Measurements from ENCODE around the gene CLIP3. TPM values are rescaled to one million over a fixed set of nuclear protein-coding genes. Genes with fewer than 3 reads are reported as not detected.
"Not testable (repeated sequence)": the region's sequence is repeated elsewhere in the genome, so short reads cannot be mapped to it uniquely, and the experiment has no call there.

CLIP3 gene
- total RNA-seq = 6.7 and 7.8 TPM in 2 replicates

DNA sequence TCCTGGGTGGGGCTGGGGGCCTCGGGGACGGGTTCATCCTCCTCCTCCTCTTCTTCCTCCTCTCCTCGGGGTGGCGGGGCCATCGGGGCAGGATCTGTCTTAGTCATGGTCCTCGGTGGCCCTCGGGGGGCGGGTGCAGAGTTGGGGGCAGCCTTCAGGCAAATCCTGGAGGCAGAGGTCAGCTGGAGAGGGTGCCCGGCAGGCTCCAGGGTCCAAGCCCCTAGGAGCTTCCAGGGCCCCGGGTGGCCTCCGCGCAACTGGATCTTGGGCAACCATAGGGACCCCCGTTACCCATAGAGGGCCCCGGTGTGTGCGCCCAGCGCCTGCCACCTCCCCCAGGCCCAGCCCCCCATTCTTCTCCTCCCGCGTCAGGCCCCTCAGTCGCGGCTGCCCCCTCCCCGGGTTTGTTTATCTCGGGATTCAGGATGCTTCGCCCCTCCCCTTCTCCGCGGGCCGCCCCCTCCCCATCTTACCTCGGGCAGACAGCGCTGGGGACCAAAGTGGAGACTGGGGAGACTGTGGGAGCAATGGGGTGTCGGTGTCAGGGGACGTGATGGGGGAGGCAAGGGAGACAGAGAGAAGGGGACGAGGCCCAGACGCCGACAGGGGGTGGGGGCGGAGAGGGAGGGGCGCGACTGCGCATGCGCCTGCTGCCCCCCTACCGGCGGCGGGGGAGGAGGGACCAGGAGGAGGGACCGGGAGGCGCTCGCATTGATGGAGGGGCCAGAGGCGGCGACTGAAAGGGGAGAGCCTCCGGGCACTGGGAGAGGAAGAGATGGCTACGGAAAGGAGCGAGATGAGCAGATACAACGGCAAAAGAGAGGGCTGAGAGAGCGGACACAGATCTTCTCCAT lies at the start of gene CLIP3:
Gene CLIP3, minus strand, starts transcription at position 623 of the 854 bp plus-strand sequence. Its CDS starts 516 bp downstream, at position 107.
- DNase-seq = peak; percentile 66

DNA sequence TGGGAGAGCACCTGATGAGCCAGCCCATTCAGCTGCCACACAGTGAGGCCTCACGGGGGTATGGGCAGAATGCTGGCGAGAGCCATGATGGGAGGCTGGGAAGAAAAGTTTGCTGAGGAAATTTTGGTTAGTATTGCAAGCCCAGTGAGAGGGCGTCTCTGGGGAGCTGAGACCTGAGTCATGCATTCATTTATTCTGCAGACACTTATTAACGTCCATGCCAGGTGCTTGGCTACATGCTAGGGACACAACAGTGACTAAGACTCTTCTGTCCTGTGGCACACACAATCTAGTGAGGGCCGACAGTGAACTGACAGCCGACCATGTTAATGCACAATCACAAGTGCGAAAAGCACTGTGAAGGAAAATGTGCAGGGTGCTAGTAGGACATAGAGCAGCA lies 49.2 kb upstream of the CLIP3 start:
- DNase-seq = no peak

DNA sequence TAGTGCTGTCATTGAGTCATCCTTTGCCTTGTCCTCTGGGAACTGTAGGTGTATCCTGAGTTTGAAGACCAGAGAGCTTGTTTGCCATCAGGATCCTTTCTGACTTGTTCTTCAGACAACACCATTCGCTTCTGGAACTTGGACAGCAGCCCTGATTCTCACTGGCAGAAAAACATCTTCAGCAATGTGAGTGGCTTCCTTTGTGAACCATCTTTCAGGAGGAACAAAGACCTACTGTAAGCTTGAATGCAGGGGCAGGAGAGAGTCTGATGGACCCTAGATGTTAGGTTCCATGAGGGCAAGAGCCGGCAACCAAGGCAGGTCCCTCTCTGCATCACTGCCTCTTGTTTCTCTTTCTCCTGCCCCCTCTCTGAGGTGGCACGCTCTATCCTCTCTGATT lies 48.7 kb upstream of the CLIP3 start:
- no peak for DNase-seq

DNA sequence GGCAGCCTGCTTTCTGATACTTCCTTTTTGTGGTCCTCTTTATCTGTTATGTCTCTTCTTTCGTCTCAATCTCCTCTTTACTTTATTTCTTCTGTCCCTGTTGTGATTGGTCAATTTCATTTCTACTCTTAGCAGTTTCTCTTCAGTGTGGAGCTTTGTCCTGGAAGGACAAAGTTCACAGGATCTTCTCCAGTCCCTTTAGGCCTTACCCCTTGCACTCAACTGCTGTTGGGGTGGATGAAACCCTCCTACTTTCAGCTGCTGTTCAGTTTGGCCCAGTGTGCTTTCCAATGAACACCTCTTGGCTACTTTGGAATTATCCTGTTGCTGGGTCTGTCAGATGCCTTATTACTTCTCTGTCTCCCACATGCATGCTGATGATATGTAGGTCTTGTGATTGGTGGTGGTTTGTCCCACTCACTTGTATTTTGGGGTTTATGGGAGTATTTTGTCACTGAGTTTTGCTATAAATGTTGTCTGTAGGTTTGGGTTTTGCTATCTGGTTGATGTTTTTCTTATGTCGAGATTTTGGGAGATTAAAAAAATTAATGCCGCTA lies 46.8 kb upstream of the CLIP3 start:
- DNase-seq = no peak

DNA sequence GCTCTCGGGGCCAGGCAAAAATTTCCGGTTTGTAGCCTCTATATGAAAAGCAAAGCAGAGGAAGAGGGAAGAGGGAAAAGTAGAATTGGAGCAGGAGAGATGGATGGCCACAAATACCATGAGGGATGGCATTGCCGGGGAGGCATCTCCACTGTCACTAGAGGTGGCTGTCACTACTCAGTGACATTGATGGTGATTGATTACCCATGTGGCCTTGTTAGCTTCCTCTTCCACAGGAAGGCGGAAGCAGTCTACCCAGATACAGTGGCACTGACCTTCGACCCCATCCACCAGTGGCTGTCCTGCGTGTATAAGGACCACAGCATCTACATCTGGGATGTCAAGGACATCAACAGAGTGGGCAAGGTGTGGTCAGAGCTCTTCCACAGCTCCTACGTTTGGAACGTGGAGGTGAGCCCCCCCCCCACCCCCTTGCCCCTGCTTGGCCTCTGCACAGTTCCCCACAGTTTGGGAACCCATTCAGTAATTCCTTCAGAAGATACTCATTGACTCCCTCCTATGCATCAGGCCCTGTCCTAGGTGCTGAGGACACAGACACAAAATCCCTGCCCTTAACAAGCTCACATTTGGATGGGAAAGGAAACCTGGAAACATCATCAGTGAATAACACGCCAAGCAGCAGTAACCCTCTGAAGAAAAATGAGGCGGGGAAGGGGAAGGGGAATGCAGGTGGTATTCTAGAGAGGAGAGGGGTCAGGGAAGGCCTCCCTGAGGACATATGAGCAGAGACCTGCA lies 40.6 kb upstream of the CLIP3 start:
- no peak for DNase-seq

- no peak for DNase-seq
These were observed 39.4 kb upstream of the CLIP3 start for GRCh38 chr19:36072081-36072480.

DNA sequence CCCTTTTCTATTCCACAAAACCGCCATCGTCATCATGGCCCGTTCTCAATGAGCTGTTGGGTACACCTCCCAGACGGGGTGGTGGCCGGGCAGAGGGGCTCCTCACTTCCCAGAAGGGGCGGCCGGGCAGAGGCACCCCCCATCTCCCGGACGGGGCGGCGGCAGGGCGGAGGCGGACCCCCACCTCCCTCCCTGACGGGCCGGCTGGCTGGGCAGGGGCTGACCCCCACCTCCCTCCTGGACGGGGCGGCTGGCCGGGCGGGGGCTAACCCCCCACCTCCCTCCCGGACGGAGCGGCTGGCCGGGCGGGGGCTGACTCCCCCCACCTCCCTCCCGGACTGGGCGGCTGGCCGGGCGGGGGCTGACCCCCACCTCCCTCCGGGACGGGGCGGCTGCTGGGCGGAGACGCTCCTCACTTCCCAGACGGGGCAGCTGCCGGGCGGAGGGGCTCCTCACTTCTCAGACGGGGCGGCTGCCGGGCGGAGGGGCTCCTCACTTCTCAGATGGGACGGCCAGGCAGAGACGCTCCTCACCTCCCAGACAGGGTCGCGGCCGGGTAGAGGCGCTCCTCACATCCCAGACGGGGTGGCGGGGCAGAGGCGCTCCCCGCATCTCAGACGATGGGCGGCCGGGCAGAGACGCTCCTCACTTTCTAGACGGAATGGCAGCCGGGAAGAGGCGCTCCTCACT lies 36.3 kb upstream of the CLIP3 start:
- not testable (repeated sequence) for DNase-seq

DNA sequence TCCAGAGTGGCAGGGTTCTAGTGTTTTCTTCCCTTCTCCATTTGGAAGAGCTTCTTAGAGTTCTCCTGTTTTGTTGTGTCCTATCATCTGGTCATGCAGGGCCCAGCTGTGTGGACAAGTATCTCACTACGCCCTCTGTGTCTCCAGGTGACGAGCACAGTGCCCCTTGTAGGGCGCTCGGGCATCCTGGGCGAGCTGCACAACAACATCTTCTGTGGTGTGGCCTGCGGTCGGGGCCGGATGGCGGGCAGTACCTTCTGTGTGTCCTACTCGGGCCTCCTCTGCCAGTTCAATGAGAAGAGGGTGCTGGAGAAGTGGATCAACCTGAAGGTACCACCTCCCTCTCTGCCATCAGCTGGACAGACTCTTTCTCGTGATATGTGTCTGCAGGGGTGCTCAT lies 35.0 kb upstream of the CLIP3 start:
- DNase-seq = no peak

DNA sequence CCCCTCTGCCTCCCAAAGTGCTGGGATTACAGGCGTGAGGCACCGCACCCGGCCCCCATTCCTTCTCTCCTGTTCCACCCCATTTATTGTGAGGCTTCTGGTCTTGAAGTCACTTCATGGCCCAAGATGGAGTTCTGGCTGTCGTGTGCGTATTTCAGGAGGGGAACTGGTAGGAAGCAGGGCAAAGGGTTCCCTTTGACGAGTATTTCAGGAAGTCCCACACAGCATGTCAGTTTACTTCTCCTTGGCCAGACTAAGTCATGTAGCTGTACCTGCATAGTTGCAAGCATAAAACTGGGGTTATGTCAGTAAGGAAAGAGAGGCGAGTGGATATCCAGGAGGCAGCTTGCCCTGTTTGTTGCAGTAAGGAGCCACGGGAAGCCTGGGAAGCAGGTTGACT lies 32.2 kb upstream of the CLIP3 start:
- no peak for DNase-seq

DNA sequence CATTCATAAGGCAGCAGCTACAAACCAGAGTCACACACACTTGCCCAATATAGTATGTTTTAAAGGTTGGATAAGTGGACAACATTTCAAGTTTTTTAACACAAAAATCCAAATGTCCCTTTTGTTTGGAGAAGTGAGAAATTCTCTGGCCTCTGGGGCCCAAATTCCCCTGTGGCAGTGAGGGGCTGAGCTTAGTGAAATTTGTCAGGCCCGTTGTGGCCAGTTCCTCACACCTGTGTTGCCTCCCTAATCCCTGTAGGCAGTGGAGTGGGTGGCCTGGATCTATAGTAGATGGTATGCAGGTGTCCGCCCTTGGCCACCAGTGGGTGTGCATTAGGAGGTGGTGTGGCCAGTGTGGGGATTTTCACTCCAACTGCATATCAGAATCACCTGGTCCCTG lies 28.7 kb upstream of the CLIP3 start:
- no peak for DNase-seq

DNA sequence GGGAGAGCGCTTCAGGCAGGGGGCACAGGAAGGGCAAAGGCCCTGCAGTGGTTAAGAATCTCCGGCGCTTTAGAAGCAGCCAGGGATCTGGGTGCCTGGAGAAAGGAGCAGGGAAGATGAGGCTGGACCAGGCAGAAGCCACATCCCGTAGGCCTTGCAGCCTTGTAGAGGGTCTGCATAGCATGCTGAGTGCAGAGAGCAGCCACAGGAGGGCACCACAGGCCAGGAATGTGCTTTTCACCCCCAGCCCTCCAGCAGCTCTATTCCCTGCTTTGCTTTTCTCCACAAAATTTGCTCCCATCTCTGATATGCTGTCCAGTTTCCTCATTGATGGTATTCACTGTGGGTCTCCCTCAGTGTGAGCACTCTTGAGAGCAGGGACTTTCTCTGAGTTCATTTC lies 27.8 kb upstream of the CLIP3 start:
- DNase-seq = peak; percentile 85

DNA sequence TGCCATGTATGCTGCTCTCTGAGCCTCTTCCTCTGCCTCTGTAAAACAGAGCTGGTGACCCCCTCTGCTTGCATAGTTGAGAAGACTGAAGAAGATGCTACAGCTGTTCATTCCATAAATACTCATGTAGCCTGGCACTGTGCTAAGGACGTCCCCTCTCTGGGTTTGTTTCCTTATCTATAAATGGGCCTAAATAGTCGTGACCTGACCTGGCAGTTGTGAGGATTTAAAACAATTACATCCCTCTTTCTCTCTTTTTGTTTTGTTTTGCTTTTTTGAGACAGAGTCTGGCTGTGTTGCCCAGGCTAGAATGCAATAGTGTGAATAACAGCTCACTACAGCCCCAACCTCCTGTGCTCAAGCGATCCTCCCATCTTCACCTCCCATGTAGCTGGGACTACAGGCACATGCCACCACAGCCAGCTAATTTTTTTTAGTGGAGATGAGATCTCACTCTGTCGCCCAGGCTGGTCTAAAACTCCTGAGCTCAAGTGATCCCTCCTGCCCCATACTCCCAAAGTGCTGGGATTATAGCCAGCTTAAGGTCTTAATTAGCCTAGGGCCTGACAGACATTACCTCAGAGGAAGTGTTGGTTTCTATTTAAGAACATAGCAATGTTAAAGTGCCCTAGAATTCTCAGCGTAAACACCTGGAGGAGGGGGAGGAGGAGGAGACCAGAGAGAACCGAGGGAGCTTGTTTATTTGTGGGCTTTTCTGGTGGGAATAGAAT lies 26.7 kb upstream of the CLIP3 start:
- DNase-seq = no peak

GRCh38 chr19:36058481-36059179 lies 26.0 kb upstream of the CLIP3 start:
- DNase-seq = no peak

DNA sequence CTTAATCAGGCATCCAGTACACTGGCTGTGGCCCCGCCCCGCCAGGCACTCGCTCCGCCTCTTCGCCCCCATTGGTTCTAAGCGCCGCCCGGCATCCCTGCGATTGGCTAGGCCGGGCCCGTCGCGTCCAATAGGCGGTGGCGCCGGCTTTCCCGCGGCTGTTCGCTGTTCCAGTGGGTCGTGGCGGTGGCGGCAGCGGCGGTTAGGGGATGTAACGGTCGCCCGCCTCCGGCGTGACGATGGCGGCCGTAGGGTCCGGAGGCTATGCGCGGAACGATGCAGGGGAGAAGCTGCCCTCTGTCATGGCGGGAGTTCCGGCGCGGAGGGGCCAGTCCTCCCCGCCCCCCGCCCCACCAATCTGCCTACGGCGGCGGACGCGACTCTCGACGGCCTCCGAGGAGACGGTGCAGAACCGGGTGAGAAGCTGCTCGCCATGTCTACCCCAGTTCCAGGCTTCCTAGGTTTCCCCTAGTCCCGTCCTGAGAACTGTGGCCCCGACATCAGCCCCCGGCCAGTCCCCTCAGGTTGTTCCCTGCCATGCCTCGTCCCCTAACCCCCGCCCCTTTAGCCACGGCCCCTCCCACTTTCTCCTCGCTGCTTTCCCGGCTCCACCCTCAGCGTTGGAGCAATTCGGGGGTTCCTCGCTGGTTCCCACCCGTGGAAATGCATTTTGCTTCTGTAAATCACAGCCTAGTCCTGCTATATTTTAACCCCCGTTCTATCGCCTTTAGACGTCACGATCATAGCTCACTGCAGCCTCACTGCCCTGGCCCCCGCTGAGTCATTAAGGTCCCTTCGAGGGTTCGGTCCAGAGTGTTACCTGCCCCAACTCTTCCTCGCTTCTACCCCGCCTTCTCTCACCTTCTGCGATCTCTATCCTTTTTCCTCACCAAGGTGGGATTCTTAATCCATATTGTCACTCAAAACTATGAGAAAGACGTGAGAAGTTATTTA lies 22.3 kb upstream of the CLIP3 start, which contains the start of gene WDR62:
Gene WDR62, plus strand, starts transcription at position 165 of the 954 bp plus-strand sequence. Its CDS starts 75 bp downstream, at position 240.
- DNase-seq = peak; percentile 95

- DNase-seq = peak; percentile 100
These were observed 21.6 kb upstream of the CLIP3 start, which contains the start of gene THAP8 for GRCh38 chr19:36054119-36054732. THAP8 (minus strand) TSS chr19:36054285; CDS start chr19:36054217, 68 bp downstream.

DNA sequence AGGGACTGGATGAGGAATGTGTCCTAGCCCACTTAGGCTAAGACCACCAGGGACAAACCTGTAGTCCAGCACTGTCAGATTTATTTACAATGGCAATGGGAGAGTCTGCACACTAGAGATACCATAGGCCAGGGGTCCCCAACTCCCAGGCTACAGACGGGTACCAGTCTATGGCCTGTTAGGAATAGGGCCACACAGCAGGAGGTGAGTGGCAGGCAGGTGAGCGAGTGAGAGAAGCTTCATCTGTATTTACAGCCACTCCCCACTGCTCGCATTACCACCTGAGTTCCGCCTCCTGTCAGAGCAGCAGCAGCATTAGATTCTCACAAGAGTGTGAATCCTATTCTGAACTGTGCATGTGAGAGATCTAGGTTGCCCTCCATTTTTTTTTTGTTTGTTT lies 19.0 kb upstream of the CLIP3 start:
- no peak for DNase-seq

GRCh38 chr19:36051236-36051635 lies 18.6 kb upstream of the CLIP3 start:
- peak; percentile 28 for DNase-seq

- DNase-seq = no peak
These were observed 16.5 kb upstream of the CLIP3 start for GRCh38 chr19:36049080-36049698.

- DNase-seq = no peak
These were observed 15.2 kb upstream of the CLIP3 start for GRCh38 chr19:36047835-36048234.

Data from dermis blood vessel endothelial cell (primary cell).